Measurements from ENCODE around the gene MAZ.
"Not testable (repeated sequence)": the region's sequence is repeated elsewhere in the genome, so short reads cannot be mapped to it uniquely, and the experiment has no call there.

The MAZ gene

DNA sequence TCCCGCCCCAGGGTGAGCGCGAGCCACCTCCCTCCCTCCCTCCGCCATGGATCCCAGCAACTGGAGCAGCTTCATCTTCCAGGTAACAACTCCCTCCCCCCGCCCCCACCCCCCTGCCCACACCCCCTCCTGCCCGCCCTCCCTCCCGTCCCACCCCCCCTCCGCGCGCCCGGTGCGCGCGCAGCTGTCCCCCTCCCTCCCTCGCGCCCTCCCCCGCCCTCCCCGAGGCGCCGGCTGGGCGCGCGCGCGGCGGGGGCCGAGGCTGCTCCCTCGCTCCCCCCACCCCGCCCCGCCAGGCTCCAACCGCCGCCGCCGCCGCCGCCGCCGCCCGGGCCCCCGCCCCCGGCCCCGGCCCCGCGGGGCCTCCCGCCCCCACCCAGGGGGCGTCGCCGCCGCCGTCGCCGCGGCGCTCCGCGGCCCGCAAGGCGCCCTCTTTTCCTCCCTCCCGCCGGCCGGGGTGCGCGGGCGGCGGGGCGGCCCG, at the start of gene MAZ:
Gene MAZ, plus strand, starts transcription at position 431 of the 481 bp plus-strand sequence. CDS start 173 bp downstream, outside the sequence.
- peak; percentile 95 for DNase-seq

DNA sequence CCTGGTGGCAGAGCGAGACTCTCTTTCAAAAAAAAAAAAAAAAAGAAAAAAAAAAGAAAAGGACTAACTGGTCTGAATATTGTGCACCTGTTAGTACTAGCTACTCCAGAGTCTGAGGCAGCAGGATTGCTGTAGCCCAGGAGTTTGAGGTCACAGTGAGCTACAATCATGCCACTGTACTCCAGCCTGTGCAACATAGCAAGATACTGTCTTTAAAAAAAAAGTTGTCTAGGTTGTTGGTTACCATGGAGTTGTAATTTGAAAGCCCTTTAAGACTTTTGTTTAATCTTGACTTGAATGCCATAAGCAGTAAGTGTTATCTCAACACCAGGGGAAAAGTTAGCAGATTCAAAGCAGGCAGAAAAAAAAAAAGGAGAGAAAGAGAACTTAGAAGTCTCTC, 49.7 kb upstream of the MAZ start:
- DNase-seq = no peak

DNA sequence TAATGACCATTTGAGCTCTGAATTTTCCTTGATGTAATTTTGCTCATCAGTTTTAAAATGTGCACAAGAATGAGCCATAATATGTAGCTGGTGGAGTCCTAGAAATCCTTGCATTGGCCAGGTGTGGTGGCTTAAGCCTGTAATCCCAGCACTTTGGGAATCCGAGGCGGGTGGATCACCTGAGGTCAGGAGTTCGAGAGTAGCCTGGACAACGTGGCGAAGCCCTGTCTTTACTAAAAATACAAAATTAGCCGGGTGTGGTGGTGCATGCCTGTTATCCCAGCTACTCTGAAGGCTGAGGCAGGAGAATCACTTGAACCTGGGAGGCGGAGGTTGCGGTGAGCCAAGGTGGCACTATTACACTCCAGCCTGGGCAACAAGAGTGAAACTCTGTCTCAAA, 49.2 kb upstream of the MAZ start:
- DNase-seq = not testable (repeated sequence)

DNA sequence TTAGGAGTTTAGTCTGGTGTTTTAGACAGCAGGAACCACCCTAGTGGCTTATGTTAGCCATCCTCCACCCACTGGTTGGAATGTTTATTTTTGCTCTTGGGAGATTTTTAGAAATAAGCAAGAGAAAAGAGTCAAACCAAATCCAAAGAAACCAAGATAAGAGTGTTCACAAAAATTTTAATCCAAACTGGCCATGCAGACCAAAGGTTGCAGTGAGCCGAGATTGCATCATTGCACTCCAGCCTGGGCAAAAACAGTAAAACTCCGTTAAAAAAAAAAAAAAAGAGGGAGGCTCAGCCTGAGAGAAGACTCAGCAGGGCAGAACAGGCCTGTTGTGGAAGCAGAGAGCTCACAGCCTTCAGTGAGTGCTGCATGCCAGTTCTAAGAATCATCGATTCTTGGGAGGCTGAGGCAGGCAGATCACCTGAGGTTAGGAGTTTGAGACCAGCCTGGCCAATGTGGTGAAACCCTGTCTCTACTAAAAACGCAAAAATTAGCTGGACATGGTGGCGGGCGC, 48.3 kb upstream of the MAZ start:
- DNase-seq = no peak

DNA sequence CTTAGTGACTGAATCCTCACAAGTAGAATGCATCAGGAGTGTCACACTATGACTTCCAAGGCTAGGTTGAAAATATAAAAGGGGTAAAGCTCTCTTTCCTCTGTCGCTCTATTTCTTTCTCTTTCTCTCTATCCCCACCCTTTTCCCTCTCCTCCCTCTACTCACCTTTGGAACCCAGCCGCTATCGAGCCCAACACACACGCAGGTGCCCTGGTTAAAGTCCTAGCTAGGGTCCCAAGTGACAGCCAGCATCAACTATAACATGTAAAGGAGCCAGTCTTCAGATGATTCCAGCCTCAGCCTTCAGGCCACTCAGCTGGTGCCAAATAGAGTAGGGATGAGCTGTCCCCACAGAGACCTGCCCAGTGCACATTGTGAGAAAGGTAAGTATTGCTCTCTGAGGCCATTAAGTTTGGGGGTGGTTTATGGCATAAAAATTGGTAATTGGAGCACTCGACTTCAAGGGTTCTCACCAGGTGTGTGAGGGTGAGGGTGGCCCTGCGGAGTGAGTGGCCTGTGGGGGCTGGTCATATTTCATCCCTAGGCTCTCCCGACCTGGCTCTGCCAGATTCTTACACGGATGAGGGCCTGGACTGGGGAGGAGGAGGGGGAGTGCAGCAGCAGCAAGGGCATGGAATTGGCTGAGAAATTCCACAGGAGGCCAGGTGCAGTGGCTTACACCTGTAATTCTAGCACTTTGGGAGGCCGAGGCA, 45.6 kb upstream of the MAZ start:
- peak; percentile 97 for DNase-seq

DNA sequence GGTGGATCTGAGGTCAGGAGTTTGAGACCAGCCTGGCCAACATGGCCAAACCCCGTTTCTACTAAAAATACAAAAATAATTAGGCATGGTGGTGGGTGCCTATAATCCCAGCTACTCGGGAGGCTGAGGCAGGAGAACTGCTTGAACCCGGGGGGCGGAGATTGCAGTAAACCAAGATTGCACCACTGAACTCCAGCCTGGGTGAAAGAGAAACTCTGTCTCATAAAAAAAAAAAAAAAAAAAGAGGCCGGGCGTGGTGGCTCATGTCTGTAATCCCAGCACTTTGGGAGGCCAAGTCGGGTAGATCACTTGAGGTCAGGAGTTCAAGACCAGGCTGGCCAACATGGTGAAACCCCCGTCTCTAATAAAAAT, 45.1 kb upstream of the MAZ start:
- DNase-seq = not testable (repeated sequence)

DNA sequence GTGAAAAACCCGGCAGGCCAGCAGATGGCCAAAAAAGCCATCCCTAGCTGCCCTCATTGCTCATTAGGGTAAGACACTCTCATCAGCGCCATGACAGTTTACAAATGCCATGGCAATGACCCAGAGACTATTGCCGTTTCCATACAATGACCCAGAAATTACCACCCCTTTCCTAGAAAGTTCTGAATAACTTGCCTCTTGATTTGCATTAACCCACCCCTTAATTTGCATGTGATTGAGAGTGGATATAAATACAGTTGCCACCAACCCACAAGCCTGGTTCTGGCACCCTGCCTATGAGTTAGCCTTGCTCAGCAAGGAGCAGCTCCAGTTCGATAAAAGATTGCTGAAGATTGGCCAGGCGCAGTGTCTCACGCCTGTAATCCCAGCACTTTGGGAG, 44.4 kb upstream of the MAZ start:
- DNase-seq = no peak

DNA sequence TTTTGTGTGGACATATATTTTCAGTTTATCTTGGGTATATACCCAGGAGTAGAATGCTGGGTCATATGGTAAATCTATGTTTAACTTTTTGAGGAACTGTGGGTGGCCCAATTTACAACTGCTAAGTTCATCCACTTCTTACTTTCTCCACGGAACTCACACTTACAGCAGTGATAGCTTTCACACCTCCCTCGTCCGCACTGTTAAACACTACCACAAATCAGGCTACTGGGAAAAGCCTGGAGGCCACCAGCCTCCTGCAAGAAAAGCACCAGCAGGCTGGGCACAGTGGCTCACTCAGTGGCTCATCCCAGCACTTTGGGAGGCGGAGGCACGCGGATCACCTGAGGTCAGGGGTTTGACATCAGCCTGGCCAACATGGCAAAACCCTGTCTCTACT, 43.0 kb upstream of the MAZ start:
- DNase-seq = no peak

DNA sequence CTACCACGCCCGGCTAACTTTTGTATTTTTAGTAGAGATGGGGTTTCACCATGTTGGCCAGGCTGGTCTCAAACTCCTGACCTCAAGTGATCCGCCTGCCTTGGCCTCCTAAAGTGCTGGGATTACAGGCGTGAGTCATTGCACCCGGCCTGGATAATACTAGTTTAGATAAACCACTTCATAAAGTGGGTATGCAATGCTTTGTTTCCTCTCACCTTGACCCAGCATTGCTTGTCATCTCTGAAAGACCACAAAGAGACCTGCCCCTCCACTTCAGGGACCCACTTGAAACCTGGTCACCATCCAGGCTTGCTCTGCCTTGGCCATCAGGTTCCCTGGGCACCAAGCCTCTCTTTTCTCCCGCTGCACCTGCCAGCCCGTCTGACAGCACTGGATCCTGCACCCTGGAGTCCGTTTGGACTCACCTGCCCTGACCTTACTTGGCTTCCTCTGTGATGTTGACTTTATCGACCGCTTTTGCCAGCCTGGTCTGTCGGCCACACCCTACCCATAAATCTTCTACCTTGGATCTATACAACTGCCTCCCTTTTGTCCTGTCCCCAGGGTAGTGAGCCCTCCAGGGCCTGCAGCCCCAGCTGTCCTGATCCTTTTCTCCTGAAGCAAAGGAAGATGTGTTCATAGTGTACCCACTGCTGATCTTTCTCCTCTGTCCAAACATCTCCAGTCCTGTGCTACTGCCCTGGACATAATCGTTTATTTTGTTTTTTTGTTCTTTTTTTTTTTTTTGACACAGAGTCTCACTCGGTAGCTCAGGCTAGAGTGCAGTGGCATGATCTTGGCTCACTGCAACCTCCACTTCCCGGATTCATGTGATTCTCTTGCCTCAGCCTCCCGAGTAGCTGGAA, 40.9 kb upstream of the MAZ start:
- DNase-seq = peak; percentile 94

DNA sequence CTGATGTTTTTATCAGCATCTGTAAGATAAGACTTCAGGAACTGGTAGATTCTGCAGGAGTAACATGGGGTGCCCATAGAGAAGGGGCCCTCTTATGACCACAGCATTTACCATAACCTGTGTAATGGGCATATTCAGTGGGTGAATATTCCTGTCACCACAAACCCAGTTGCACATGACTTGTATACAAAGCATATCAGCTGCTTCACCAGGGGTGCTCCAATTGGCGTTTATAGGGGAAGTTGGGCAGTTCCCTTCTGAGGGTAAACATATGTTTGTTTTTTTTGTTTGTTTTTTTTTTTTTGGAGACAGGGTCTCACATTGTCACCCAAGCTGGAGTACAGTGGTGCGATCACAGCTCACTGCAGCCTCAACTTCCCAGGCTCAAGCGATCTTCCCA, 39.8 kb upstream of the MAZ start:
- no peak for DNase-seq

DNA sequence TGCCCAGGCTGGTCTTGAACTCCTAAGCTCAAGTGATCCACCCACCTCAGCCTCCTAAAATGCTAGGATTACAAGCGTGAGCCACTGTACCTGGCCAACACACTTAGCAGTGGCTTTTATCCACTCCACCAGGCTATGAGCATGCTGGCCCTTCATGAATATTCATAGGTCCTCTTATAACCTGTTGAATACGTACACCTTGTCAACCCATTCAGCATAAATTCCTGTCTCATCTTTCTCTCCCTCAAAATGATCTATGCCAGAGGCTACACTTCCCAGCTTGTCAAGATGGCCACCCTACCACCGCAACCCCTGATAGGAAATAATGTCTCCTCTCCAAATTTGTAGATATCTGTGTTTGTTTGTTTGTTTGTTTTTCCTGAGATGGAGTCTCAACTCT, 39.3 kb upstream of the MAZ start:
- DNase-seq = no peak

DNA sequence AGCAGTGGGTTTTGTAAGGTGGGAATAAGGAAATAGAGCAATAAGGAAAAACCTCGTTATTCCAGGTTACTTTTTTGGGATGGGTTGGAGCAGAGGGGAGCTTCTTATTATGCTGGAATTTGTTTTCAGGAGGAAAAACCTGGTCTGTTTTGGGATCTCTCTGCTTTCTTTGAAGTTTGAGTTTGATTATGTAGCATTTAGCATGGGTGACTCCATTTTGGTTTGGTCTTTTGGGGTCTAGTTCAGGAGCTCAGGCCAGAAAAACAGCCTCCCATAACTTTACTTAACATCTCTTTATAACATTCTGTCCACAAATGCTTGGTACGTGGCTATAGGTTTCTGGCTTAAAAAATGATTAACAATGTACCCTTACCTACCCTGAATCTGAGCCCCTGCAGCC, 36.8 kb upstream of the MAZ start:
- no peak for DNase-seq

DNA sequence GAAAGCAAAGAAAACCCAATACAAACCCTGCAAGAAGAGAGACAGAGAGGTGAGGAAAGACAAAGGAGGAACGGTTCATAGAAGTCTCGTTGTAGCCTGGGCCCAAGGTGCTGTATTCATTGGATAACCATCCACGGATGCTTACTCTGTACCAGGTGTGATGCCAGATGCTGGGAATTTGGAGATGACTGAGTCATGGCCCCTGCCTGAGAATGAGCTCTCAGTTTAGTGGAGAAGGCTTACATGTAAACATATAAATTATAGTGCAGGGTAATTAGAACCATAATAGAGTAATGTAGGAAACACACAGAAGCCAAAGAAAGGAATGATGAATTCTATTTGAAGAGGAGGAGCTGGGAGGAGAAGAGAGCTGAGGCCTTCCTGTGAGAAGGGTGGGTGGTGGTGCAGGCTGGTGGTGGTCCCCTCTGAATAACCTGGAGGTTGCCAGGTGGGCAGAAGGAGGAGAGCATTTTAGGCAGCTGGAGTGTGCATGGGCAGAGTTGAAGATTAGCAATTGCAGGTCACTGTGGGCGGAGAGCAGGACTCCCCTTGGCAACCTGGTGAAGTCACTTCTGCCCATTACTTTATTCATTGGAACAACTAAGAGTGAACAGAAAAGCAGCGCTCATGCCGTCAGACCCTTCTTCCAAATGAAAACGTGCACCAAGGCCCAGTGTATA, 35.9 kb upstream of the MAZ start:
- DNase-seq = no peak

DNA sequence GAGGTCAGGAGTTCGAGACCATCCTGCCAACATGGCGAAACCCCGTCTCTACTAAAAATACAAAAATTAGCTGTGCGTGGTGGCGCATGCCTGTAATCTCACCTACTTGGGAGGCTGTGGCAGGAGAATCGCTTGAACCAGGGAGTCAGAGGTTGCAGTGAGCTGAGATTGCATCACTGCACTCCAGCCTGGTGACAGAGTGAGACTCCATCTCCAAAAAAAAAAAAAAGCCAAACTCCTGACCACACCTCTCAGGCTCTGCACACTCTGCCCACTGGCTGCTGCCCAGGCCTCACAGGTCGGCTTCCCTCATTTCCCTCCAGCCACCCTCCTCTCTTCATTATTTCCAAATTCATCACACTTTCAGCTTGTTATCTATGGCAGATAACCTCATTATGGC, 34.0 kb upstream of the MAZ start:
- not testable (repeated sequence) for DNase-seq

DNA sequence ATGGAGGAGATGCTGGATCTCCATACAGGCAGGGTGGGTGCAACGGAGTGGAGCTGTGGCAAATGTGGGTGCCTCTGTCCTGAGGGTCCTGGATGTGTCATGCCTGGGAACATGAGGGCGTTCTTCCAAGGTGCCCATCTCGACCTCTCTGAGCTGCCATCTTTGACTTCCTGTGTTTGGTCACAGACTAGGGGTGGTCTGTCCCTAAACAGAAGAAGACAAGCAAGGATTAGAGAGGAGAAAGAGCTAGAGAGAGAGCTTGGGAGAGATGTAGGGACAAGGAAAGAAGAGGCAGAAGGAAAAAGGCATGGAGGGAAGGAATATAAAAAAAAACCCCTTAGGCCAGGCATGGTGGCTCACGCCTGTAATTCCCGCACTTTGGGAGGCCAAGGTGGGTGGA, 31.6 kb upstream of the MAZ start:
- DNase-seq = no peak

DNA sequence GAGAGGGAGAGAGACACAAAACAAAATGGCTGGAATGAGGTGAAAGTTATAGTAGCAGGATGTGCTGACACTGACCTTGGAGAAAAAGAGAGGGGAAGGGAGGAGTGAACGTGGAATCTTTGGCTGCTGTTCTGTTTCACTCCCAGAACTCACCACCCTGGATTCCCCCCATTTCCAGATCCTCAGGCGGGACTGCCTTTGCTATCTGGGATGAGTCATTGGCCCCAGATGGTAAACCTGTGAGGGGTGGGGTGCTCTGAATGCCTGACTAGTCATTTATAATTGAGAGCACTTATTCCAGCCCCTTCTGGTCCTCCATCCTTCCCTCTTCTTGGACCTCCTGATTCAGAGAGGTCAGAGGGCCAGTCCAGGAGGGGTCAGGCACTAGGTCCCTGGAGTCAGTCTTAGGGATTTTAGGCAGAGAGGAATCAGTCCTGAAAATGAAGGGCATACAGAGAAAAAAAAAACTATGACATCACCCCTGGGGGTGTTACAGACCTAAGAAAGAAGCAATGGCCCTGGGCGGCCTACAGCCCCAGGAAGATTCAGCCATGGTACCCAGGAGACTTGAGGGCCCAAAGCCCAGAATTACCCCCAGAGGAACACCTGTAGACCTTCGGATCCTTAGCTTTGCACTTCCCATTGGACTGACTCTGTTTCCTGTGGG, 30.5 kb upstream of the MAZ start:
- DNase-seq = no peak

DNA sequence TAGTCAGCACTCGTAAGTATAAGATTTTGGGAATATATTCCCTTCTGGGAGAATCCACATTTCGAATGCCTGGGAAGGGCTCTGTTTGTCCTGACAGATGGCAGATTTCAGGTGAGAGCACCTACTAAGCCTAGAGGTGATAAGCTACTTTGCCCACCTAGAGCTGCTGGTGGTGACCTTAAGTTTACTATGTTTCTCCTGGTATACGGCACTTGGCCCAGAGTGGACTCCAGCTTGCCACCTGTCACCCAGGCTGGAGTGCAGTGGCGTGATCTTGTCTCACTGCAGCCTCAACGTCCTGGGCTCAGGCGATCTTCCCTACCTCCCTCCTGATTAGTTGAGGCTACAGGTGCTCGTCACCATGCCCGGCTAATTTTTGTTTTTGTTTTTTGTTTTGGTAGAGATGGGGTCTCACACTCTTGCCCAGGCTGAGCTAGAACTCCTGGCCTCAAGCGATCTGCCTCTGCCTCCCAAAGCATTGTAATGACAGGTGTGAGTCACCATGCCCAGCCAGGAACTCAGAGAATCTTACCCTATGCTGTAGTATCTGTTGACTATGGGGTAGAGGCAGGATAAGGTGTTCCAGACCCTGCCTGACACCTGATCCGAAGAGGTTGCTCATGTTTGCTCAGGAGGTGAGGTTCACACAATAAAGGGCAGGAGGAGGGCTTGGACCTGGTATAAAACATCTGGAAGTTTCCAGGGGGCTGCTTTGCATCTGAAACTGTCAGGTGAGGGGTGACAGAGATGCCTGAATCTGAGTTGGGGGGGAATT, 28.6 kb upstream of the MAZ start, which contains the start of gene ZG16:
Gene ZG16, plus strand, starts transcription at position 681 of the 775 bp plus-strand sequence. CDS start 1,011 bp downstream, outside the sequence.
- DNase-seq = no peak

DNA sequence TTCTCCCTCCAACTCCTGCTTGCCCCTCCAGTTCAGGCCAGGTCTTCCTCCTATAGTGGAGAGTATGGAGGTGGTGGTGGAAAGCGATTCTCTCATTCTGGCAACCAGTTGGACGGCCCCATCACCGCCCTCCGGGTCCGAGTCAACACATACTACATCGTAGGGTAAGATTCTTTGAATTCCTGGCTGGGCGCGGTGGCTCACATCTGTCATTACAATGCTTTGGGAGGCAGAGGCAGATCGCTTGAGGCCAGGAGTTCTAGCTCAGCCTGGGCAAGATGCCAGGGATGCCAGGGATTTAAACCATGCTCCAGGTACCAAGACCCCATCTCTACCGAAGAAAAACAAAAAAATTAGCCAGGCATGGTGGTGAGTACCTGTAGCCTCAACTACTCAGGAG, 26.9 kb upstream of the MAZ start:
- no peak for DNase-seq

DNA sequence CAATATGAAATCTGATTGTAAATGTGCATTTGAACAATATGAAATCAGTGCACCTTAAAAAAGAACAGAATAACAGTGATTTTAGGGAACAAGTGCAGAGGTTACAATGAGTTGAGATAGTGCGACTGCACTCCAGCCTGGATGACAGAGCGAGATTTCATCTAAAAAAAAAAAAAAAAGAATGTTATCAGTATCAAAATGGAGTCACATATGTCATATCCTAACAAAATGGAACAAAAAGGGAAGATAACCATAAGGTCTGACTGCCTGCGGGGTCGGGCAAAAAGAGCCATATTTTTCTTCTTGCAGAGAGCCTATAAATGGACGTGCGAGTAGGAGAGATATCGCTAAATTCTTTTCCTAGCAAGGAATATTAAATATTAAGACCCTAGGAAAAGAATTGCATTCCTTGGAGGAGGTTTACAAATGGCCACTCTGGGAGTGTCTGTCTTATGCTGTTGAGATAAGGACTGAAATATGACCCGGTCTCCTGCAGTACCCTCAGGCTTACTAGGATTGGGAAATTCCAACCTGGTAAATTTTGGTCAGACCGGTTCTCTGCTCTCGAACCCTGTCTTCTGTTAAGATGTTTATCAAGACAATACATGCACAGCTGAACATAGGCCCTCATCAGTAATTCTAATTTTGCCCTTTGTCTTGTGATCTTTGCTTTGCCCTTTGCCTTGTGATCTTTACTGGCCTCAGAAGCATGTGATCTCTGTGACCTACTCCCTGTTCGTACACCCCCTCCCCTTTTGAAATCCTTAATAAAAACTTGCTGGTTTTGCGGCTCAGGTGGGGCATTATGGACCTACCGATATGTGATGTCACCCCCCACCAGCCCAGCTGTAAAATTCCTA, 23.0 kb upstream of the MAZ start:
- DNase-seq = not testable (repeated sequence)

DNA sequence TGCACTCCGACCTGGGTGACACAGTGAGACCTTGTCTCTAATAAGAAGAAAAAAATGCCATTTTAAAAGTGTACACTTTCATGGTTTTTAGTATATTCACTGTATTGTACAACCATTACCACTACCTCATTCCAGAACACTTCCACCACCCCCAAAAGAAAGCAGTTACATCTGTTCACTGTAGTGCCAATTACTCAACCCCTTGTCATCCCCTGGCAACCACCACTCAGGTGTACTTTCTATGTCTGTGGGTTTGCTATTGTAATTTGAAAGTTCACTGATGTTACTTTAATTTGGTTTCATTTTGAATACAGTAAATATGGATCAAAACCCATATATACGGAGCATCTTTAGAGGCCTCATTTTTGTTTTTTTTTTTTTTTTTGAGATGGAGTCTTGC, 22.2 kb upstream of the MAZ start:
- no peak for DNase-seq
